GM13977 (cell line): Measurements from ENCODE around the gene VEGFA.

Experiments
- DNase-seq: peaks from one replicate; pipeline ENCODE4 v3.0.0; 2012; ENCODE audit warnings: low spot score
- in situ Hi-C: fragments of 300-500 bp; cut with MboI; formaldehyde crosslinking; loops from one replicate; pipeline ENCODE4 v1.12.0; 2022; ENCODE audit warnings: low sequenced_read_pairs, low pct_unique_long_range_greater_than_20kb, mixed read lengths, inconsistent platforms; ENCODE audit not compliant: unreplicated experiment
- TF ChIP-seq, protein P1 (sequence below): IDR thresholded peaks from 2 replicates; pipeline ENCODE4 v1.5.1; 2012; ENCODE audit warnings: mild to moderate bottlenecking, control low read depth; ENCODE audit not compliant: insufficient read depth; ENCODE audit errors: extremely low read depth, missing control alignments

The VEGFA gene

DNA sequence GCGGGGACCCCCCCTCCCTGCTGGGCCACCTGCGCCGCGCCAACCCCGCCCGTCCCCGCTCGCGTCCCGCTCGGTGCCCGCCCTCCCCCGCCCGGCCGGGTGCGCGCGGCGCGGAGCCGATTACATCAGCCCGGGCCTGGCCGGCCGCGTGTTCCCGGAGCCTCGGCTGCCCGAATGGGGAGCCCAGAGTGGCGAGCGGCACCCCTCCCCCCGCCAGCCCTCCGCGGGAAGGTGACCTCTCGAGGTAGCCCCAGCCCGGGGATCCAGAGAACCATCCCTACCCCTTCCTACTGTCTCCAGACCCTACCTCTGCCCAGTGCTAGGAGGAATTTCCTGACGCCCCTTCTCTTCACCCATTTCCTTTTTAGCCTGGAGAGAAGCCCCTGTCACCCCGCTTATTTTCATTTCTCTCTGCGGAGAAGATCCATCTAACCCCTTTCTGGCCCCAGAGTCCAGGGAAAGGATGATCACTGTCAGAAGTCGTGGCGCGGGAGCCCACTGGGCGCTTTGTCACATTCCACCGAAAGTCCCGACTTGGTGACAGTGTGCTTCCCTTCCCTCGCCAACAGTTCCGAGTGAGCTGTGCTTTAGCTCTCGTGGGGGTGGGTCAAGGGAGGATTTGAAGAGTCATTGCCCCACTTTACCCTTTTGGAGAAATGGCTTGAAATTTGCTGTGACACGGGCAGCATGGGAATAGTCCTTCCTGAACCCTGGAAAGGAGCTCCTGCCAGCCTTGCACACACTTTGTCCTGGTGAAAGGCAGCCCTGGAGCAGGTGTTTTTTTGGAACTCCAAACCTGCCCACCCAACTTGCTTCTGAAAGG lies 2.1 kb downstream of the VEGFA start:
- TF ChIP-seq, protein P1, sequence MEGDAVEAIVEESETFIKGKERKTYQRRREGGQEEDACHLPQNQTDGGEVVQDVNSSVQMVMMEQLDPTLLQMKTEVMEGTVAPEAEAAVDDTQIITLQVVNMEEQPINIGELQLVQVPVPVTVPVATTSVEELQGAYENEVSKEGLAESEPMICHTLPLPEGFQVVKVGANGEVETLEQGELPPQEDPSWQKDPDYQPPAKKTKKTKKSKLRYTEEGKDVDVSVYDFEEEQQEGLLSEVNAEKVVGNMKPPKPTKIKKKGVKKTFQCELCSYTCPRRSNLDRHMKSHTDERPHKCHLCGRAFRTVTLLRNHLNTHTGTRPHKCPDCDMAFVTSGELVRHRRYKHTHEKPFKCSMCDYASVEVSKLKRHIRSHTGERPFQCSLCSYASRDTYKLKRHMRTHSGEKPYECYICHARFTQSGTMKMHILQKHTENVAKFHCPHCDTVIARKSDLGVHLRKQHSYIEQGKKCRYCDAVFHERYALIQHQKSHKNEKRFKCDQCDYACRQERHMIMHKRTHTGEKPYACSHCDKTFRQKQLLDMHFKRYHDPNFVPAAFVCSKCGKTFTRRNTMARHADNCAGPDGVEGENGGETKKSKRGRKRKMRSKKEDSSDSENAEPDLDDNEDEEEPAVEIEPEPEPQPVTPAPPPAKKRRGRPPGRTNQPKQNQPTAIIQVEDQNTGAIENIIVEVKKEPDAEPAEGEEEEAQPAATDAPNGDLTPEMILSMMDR: no peak
- peak; percentile 83 for DNase-seq
- in situ Hi-C loops: loop anchor here (10.0 kb wide), 1 partner anchor 303 kb away; no protein-coding TSS in a partner anchor

DNA sequence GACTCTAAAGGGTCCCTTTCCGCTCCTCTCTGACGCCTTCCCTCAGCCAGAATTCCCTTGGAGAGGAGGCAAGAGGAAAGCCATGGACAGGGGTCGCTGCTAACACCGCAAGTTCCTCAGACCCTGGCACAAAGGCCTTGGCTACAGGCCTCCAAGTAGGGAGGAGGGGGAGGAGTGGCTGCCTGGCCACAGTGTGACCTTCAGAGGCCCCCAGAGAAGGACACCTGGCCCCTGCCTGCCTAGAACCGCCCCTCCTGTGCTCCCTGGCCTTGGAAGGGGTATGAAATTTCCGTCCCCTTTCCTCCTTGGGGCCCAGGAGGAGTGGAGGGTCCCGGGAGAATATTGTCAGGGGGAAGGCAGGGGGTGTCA lies 2.7 kb downstream of the VEGFA start:
- in situ Hi-C loops: loop anchor here (10.0 kb wide), 1 partner anchor 302 kb away; no protein-coding TSS in a partner anchor

DNA sequence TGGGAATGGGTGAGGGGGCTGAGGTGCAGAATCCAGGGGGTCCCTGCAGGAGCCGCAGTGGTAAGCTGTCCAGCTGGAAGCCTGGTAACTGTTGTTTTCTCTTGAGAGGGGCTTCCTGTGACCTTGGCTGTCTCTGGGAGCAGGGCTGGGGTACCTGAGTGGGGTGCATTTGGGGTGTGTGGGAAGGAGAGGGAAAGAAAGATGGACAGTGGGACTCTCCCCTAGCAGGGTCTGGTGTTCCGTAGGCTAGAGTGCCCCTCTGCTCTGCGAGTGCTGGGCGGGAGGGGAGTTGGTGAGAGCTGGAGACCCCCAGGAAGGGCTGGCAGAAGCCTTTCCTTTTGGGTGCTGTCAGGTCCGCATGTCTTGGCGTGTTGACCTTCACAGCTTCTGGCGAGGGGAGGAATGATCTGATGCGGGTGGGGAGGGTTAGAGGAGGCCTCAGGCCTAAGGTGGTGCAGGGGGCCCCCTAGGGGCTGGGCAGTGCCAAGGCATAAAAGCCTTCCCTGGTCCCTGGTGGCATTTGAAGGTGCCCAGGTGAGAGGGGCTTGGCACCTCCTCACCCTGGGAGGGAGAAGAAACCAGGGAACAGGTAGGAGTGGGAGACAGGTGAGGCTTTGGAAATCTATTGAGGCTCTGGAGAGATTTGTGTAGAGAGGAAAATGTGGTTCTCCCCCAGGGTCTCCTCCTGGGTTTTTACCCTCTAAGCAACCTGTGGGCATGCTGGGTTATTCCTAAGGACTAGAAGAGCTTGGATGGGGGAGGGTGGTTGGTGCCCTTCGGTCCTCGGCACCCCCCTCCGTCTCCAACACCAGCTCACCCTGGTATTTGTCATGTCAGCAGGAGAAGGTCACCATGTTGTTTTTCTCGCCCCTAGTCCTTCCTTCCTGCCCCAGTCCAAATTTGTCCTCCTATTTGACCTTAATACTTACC lies 3.3 kb downstream of the VEGFA start:
- peak; percentile 79 for DNase-seq
- TF ChIP-seq, protein P1: peak; percentile 79
- in situ Hi-C loops: loop anchor here (10.0 kb wide), 1 partner anchor 301 kb away; no protein-coding TSS in a partner anchor

More for the DNA sequence above, 2.7 kb downstream of the VEGFA start:
- DNase-seq: no peak
- TF ChIP-seq, protein P1: no peak

DNA sequence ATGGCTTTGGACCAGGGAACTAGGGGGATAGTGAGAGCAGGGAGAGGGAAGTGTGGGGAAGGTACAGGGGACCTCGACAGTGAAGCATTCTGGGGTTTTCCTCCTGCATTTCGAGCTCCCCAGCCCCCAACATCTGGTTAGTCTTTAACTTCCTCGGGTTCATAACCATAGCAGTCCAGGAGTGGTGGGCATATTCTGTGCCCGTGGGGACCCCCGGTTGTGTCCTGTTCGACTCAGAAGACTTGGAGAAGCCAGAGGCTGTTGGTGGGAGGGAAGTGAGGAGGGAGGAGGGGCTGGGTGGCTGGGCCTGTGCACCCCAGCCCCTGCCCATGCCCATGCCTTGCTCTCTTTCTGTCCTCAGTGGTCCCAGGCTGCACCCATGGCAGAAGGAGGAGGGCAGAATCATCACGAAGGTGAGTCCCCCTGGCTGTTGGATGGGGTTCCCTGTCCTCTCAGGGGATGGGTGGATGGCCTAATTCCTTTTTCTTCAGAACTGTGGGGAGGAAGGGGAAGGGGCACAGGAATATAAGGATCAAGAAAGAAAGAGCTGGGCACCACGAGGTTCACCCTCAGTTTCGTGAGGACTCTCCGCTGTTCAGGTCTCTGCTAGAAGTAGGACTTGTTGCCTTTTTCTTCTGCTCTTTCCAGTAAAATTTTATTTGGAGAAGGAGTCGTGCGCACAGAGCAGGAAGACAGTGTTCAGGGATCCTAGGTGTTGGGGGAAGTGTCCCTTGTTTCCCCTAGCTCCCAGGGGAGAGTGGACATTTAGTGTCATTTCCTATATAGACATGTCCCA lies 4.2 kb downstream of the VEGFA start:
- no peak for DNase-seq
- TF ChIP-seq, protein P1: no peak
- in situ Hi-C loops: loop anchor here (10.0 kb wide), 1 partner anchor 301 kb away; no protein-coding TSS in a partner anchor

DNA sequence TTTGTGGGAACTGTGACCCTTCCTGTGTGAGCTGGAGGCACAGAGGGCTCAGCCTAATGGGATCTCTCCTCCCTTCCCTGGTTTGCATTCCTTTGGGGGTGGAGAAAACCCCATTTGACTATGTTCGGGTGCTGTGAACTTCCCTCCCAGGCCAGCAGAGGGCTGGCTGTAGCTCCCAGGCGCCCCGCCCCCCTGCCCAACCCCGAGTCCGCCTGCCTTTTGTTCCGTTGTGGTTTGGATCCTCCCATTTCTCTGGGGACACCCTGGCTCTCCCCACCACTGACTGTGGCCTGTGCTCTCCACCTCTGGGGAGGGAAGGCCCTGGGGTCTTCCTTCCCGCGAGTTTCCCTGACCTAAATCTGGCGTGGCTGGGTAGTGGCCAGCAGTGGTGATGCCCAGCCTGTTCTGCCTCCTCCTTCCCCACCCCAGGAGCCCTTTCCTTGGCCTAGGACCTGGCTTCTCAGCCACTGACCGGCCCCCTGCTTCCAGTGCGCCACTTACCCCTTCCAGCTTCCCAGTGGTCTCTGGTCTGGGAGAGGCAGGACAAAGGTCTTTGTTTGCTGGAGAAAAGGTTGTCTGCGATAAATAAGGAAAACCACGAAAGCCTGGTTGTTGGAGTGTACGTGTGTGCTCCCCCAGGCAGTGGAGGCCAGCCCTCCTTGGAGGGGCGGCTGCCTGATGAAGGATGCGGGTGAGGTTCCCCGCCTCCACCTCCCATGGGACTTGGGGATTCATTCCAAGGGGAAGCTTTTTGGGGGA lies 4.9 kb downstream of the VEGFA start:
- in situ Hi-C loops: loop anchor here (10.0 kb wide), 1 partner anchor 300 kb away; no protein-coding TSS in a partner anchor
- TF ChIP-seq, protein P1: peak; percentile 78
- peak; percentile 90 for DNase-seq
